DMS153 (cell line): ENCODE results near the gene MICAL2.

ENCODE experiments used
- DNase-seq: peaks from one replicate; lab custom pipeline; 2025; lab: John Stamatoyannopoulos, UW

Gene MICAL2

GRCh38 chr11:12247543-12248254, 137.3 kb downstream of the MICAL2 start:
- no peak for DNase-seq

GRCh38 chr11:12248330-12248729, 137.9 kb downstream of the MICAL2 start:
- peak; percentile 98 for DNase-seq

- DNase-seq = peak; percentile 95
These were observed 139.3 kb downstream of the MICAL2 start for GRCh38 chr11:12249590-12250260.

- no peak for DNase-seq
These were observed 141.5 kb downstream of the MICAL2 start for GRCh38 chr11:12251666-12252560.

- no peak for DNase-seq
These were observed 143.5 kb downstream of the MICAL2 start for GRCh38 chr11:12253843-12254281.

- no peak for DNase-seq
These were observed 148.1 kb downstream of the MICAL2 start for GRCh38 chr11:12258451-12258850.

- no peak for DNase-seq
These were observed 149.6 kb downstream of the MICAL2 start for GRCh38 chr11:12259956-12260355.

GRCh38 chr11:12260731-12261521, 150.5 kb downstream of the MICAL2 start:
- no peak for DNase-seq

- DNase-seq = no peak
These were observed 151.2 kb downstream of the MICAL2 start for GRCh38 chr11:12261551-12261950.

GRCh38 chr11:12263141-12263693, 152.8 kb downstream of the MICAL2 start:
- no peak for DNase-seq

GRCh38 chr11:12264361-12264760, 154.0 kb downstream of the MICAL2 start:
- no peak for DNase-seq

GRCh38 chr11:12266132-12266531, 155.7 kb downstream of the MICAL2 start:
- no peak for DNase-seq

GRCh38 chr11:12266943-12267342, 156.6 kb downstream of the MICAL2 start:
- DNase-seq = no peak

GRCh38 chr11:12267921-12268320, 157.5 kb downstream of the MICAL2 start:
- no peak for DNase-seq

GRCh38 chr11:12269104-12269441, 158.7 kb downstream of the MICAL2 start:
- no peak for DNase-seq

GRCh38 chr11:12269446-12270214, 159.2 kb downstream of the MICAL2 start:
- DNase-seq = no peak

GRCh38 chr11:12270215-12270797, 159.9 kb downstream of the MICAL2 start:
- DNase-seq = no peak

GRCh38 chr11:12270817-12271216, 160.4 kb downstream of the MICAL2 start:
- no peak for DNase-seq

GRCh38 chr11:12271241-12271640, 160.9 kb downstream of the MICAL2 start:
- DNase-seq = no peak

GRCh38 chr11:12271826-12272366, 161.5 kb downstream of the MICAL2 start:
- no peak for DNase-seq
